Neural cell (in vitro differentiated cells): ENCODE data around the gene PLA2G4B. TPM values are rescaled to one million over a fixed set of nuclear protein-coding genes. Genes with fewer than 3 reads are reported as not detected.

Source experiments
- H2AFZ ChIP-seq: fragments of 200-600, 300-800 bp; sonication (generic), shearing (Covaris generic); 2 replicates; pipeline ENCODE4 v1.6.0; 2014; ENCODE audit warnings: low read depth, mild to moderate bottlenecking, antibody characterized with exemption, low read length, moderate library complexity
- H3F3A ChIP-seq: fragments of 200-600 bp; shearing (Covaris generic); 2 replicates; pipeline ENCODE4 v1.6.1; 2016; ENCODE audit warnings: mild to moderate bottlenecking, moderate library complexity, mixed read lengths, antibody characterized with exemption, low read length; ENCODE audit not compliant: insufficient read depth, poor library complexity, severe bottlenecking
- H3K27ac ChIP-seq: fragments of 200-600, 300-800 bp; sonication (generic), shearing (Covaris generic); 2 replicates; pipeline ENCODE4 v1.5.1; 2014; ENCODE audit warnings: mild to moderate bottlenecking, low read length, moderate library complexity
- H3K27me3 ChIP-seq: fragments of 300-800, 200-600 bp; sonication (generic), shearing (Covaris generic); 2 replicates; pipeline ENCODE4 v1.6.0; 2014; ENCODE audit warnings: mild to moderate bottlenecking, low read depth, low read length, moderate library complexity; ENCODE audit not compliant: insufficient read depth
- H3K36me3 ChIP-seq: fragments of 300-800, 200-600 bp; sonication (generic), shearing (Covaris generic); 2 replicates; pipeline ENCODE4 v1.5.1; 2014; ENCODE audit warnings: mild to moderate bottlenecking, antibody characterized with exemption, low read length, moderate library complexity; ENCODE audit not compliant: insufficient read depth
- H3K4me2 ChIP-seq: fragments of 300-800, 200-600 bp; sonication (generic), shearing (Covaris generic); 2 replicates; pipeline ENCODE4 v1.6.0; 2014; ENCODE audit warnings: mild to moderate bottlenecking, low read length
- H3K4me3 ChIP-seq: fragments of 300-800, 200-600 bp; sonication (generic), shearing (Covaris generic); 2 replicates; pipeline ENCODE4 v1.5.1; 2014; ENCODE audit warnings: mild to moderate bottlenecking, low read length, moderate library complexity
- H3K79me2 ChIP-seq: fragments of 200-600 bp; shearing (Covaris generic); replicated peaks from 2 replicates; pipeline ENCODE4 v1.6.0; 2014; ENCODE audit warnings: mild to moderate bottlenecking, low read length, moderate library complexity; ENCODE audit not compliant: insufficient read depth
- H3K9ac ChIP-seq: fragments of 300-800, 200-600 bp; sonication (generic), shearing (Covaris generic); 2 replicates; pipeline ENCODE4 v1.6.1; 2016; ENCODE audit warnings: mild to moderate bottlenecking, low read length, mixed read lengths
- H3K9me2 ChIP-seq: fragments of 200-600 bp; shearing (Covaris generic); 2 replicates; pipeline ENCODE4 v1.6.1; 2016; ENCODE audit warnings: mild to moderate bottlenecking, low read length, mixed read lengths; ENCODE audit not compliant: insufficient read depth
- H3K9me3 ChIP-seq: fragments of 200-600, 300-800 bp; sonication (generic), shearing (Covaris generic); 2 replicates; pipeline ENCODE4 v1.6.1; 2016; ENCODE audit warnings: mild to moderate bottlenecking, mixed run types, low read length, moderate library complexity, mixed read lengths
- H4K20me1 ChIP-seq: fragments of 200-600 bp; shearing (Covaris generic); 2 replicates; pipeline ENCODE4 v1.6.1; 2016; ENCODE audit warnings: mild to moderate bottlenecking, mixed run types; ENCODE audit not compliant: insufficient read depth
- EP300 ChIP-seq: fragments of 450-650 bp; conservative IDR thresholded peaks from 2 replicates; pipeline ENCODE4 v1.6.1; 2014; ENCODE audit warnings: antibody characterized with exemption, mild to moderate bottlenecking, moderate library complexity; ENCODE audit not compliant: poor library complexity, severe bottlenecking
- EZH2 ChIP-seq: fragments of 200-600, 300-800 bp; shearing (Covaris generic), sonication (generic); IDR thresholded peaks from 2 replicates; pipeline ENCODE4 v1.6.1; 2014; ENCODE audit warnings: antibody characterized with exemption, low read length, borderline replicate concordance, mild to moderate bottlenecking; ENCODE audit not compliant: insufficient read depth, poor library complexity, severe bottlenecking
- MXI1 ChIP-seq: fragments of 450-650 bp; conservative IDR thresholded peaks from 2 replicates; pipeline ENCODE4 v1.6.1; 2014; ENCODE audit warnings: antibody characterized with exemption, mild to moderate bottlenecking; ENCODE audit not compliant: poor library complexity, severe bottlenecking
- POLR2AphosphoS5 ChIP-seq: IDR thresholded peaks from 2 replicates; pipeline ENCODE4 v1.6.1; 2012
- RAD21 ChIP-seq: fragments of 450-650 bp; conservative IDR thresholded peaks from 2 replicates; pipeline ENCODE4 v1.6.1; 2014; ENCODE audit warnings: antibody characterized with exemption, mild to moderate bottlenecking, moderate library complexity
- SMC3 ChIP-seq: fragments of 450-650 bp; conservative IDR thresholded peaks from 2 replicates; pipeline ENCODE4 v1.6.1; 2014; ENCODE audit warnings: antibody characterized with exemption, mild to moderate bottlenecking, moderate library complexity; ENCODE audit not compliant: poor library complexity
- TAF1 ChIP-seq: IDR thresholded peaks from 2 replicates; pipeline ENCODE4 v1.6.1; 2012; ENCODE audit warnings: low read depth
- polyA plus RNA-seq: library from polyadenylated mRNA; depleted of rRNA; stranded (reverse); fragments of >200 nt; gene quantifications from 2 replicates; pipeline ENCODE4 v1.2.3, GENCODE V29; 2014
- TF ChIP-seq, protein P1 (sequence below): IDR thresholded peaks from 2 replicates; pipeline ENCODE4 v1.6.1; 2012; ENCODE audit warnings: borderline replicate concordance
- TF ChIP-seq, protein P2 (sequence below): fragments of 450-650 bp; IDR thresholded peaks from 2 replicates; pipeline ENCODE4 v1.5.1; 2014; ENCODE audit warnings: antibody characterized with exemption, mild to moderate bottlenecking, moderate library complexity; ENCODE audit not compliant: poor library complexity, severe bottlenecking

PLA2G4B gene
- polyA plus RNA-seq, 1 donor from 2014 or later, result 11.3 TPM

- no peak for TF ChIP-seq RAD21
- TF ChIP-seq MXI1, result no peak
- no peak for TF ChIP-seq POLR2AphosphoS5
- TF ChIP-seq SMC3, result no peak
- no peak for TF ChIP-seq TAF1
- no peak for TF ChIP-seq EZH2
- TF ChIP-seq, protein P1, sequence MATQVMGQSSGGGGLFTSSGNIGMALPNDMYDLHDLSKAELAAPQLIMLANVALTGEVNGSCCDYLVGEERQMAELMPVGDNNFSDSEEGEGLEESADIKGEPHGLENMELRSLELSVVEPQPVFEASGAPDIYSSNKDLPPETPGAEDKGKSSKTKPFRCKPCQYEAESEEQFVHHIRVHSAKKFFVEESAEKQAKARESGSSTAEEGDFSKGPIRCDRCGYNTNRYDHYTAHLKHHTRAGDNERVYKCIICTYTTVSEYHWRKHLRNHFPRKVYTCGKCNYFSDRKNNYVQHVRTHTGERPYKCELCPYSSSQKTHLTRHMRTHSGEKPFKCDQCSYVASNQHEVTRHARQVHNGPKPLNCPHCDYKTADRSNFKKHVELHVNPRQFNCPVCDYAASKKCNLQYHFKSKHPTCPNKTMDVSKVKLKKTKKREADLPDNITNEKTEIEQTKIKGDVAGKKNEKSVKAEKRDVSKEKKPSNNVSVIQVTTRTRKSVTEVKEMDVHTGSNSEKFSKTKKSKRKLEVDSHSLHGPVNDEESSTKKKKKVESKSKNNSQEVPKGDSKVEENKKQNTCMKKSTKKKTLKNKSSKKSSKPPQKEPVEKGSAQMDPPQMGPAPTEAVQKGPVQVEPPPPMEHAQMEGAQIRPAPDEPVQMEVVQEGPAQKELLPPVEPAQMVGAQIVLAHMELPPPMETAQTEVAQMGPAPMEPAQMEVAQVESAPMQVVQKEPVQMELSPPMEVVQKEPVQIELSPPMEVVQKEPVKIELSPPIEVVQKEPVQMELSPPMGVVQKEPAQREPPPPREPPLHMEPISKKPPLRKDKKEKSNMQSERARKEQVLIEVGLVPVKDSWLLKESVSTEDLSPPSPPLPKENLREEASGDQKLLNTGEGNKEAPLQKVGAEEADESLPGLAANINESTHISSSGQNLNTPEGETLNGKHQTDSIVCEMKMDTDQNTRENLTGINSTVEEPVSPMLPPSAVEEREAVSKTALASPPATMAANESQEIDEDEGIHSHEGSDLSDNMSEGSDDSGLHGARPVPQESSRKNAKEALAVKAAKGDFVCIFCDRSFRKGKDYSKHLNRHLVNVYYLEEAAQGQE, result no peak
- TF ChIP-seq EP300, result no peak
- TF ChIP-seq, protein P2, sequence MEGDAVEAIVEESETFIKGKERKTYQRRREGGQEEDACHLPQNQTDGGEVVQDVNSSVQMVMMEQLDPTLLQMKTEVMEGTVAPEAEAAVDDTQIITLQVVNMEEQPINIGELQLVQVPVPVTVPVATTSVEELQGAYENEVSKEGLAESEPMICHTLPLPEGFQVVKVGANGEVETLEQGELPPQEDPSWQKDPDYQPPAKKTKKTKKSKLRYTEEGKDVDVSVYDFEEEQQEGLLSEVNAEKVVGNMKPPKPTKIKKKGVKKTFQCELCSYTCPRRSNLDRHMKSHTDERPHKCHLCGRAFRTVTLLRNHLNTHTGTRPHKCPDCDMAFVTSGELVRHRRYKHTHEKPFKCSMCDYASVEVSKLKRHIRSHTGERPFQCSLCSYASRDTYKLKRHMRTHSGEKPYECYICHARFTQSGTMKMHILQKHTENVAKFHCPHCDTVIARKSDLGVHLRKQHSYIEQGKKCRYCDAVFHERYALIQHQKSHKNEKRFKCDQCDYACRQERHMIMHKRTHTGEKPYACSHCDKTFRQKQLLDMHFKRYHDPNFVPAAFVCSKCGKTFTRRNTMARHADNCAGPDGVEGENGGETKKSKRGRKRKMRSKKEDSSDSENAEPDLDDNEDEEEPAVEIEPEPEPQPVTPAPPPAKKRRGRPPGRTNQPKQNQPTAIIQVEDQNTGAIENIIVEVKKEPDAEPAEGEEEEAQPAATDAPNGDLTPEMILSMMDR, result no peak
- Histone ChIP-seq H3K27ac (no peak overlapping the region), H3K9ac (no peak overlapping the region), H2AFZ (no peak overlapping the region), H3K9me2 (no peaks in the 10 kb centered on the region), H3F3A (no peaks in the 10 kb centered on the region), H3K36me3 (no peaks in the 10 kb centered on the region), H3K9me3 (no peaks in the 10 kb centered on the region), H4K20me1 (no peaks in the 10 kb centered on the region), H3K4me3 (no peak overlapping the region), H3K27me3 (no peaks in the 10 kb centered on the region), H3K4me2 (no peak overlapping the region), H3K79me2 (no peaks in the 10 kb centered on the region)
Measured at GRCh38 chr15:41866263-41866703, 27.6 kb downstream of the PLA2G4B start.

GRCh38 chr15:41866872-41867579 lies 28.4 kb downstream of the PLA2G4B start:
- H3K4me3 ChIP-seq, result no peak overlapping the region
- H3K27me3 ChIP-seq, result no peaks in the 10 kb centered on the region
- H3K4me2 ChIP-seq, result no peak overlapping the region
- no peaks in the 10 kb centered on the region for H3K79me2 ChIP-seq
- no peak overlapping the region for H2AFZ ChIP-seq
- H3F3A ChIP-seq, result no peaks in the 10 kb centered on the region
- no peaks in the 10 kb centered on the region for H3K9me3 ChIP-seq
- no peak overlapping the region for H3K27ac ChIP-seq
- no peak for TF ChIP-seq SMC3
- no peak for TF ChIP-seq POLR2AphosphoS5
- TF ChIP-seq MXI1, result no peak
- no peak overlapping the region for H3K9ac ChIP-seq
- H4K20me1 ChIP-seq, result no peaks in the 10 kb centered on the region
- no peaks in the 10 kb centered on the region for H3K9me2 ChIP-seq
- no peaks in the 10 kb centered on the region for H3K36me3 ChIP-seq
